K562 (cell line): ENCODE results near the gene DCAF6. TPM values are rescaled to one million over a fixed set of nuclear protein-coding genes. Genes with fewer than 3 reads are reported as not detected.

ENCODE experiments used
- ARID3A ChIP-seq: IDR thresholded peaks from 2 replicates; pipeline ENCODE4 v1.6.1; 2012; ENCODE audit warnings: low read depth, low read length, improper control_type of control experiment, borderline replicate concordance
- CHCHD3 ChIP-seq: fragments of 250-450 bp; sonication (Bioruptor Pico); IDR thresholded peaks from 2 replicates; pipeline ENCODE4 v2.1.2; 2022; ENCODE audit warnings: mild to moderate bottlenecking
- FOXK2 ChIP-seq, 2 experiments: fragments of 450-650 bp; IDR thresholded peaks in 1 of 2; conservative IDR thresholded peaks in 1 of 2; 2 replicates each; pipeline ENCODE4 v1.6.1; 2016; ENCODE audit warnings: low read depth in 2 of 2, mild to moderate bottlenecking in 1 of 2
- HDAC2 ChIP-seq: fragments of 450-650 bp; IDR thresholded peaks from 2 replicates; pipeline ENCODE4 v1.6.1; 2016; ENCODE audit warnings: mild to moderate bottlenecking
- LCOR ChIP-seq: sonication (generic); formaldehyde crosslinking; IDR thresholded peaks from 2 replicates; pipeline ENCODE4 v1.8.0; 2022; ENCODE audit warnings: mild to moderate bottlenecking, missing genetic modification reagents
- MAFF ChIP-seq: IDR thresholded peaks from 2 replicates; pipeline ENCODE4 v1.6.1; 2012; ENCODE audit warnings: low read length, improper control_type of control experiment
- MAZ ChIP-seq, 2 experiments: fragments of 450-650 bp in 1 of 2; sonication (generic) in 1 of 2; formaldehyde crosslinking; IDR thresholded peaks in 1 of 2; conservative IDR thresholded peaks in 1 of 2; 2 replicates each; pipeline versions ENCODE4 v1.4.0 to v1.5.0; 2020; ENCODE audit warnings: mild to moderate bottlenecking in 1 of 2, missing genetic modification reagents in 1 of 2
- MTA1 ChIP-seq: fragments of 450-650 bp; IDR thresholded peaks from 2 replicates; pipeline ENCODE4 v1.6.1; 2017; ENCODE audit warnings: borderline replicate concordance
- NKRF ChIP-seq: fragments of 450-650 bp; IDR thresholded peaks from 2 replicates; pipeline ENCODE4 v1.6.1; 2016; ENCODE audit warnings: borderline replicate concordance
- SMAD1 ChIP-seq: fragments of 150-350 bp; IDR thresholded peaks from 2 replicates; pipeline ENCODE4 v1.6.1; 2014; ENCODE audit warnings: low read length, low read depth; ENCODE audit not compliant: partially characterized antibody
- SNIP1 ChIP-seq: fragments of 450-650 bp; IDR thresholded peaks from 2 replicates; pipeline ENCODE4 v1.7.1; 2017; ENCODE audit warnings: low read depth, mild to moderate bottlenecking
- SOX6 ChIP-seq: fragments of 450-650 bp; IDR thresholded peaks from 2 replicates; pipeline ENCODE4 v1.6.1; 2014; ENCODE audit warnings: mild to moderate bottlenecking
- TCF3 ChIP-seq: sonication (generic); formaldehyde crosslinking; IDR thresholded peaks from 2 replicates; pipeline ENCODE4 v1.4.0; 2020; ENCODE audit warnings: mild to moderate bottlenecking, missing genetic modification reagents
- TOE1 ChIP-seq, 2 experiments: fragments of 450-650 bp in 1 of 2; sonication (generic) in 1 of 2; formaldehyde crosslinking in 1 of 2; IDR thresholded peaks; 2 replicates each; pipeline versions ENCODE4 v1.7.1 to v1.8.0; 2016 to 2022; ENCODE audit warnings: borderline replicate concordance in 2 of 2, mild to moderate bottlenecking in 2 of 2, antibody characterized with exemption in 1 of 2, inconsistent platforms in 1 of 2, low read depth in 1 of 2, missing genetic modification reagents in 1 of 2, moderate library complexity in 1 of 2
- ZBTB17 ChIP-seq: fragments of 450-650 bp; formaldehyde crosslinking; IDR thresholded peaks from 2 replicates; pipeline ENCODE4 v1.4.0; 2020; ENCODE audit warnings: mild to moderate bottlenecking
- ZNF121 ChIP-seq: sonication (generic); formaldehyde crosslinking; conservative IDR thresholded peaks from 2 replicates; pipeline ENCODE4 v1.8.0; 2022; ENCODE audit warnings: missing genetic modification reagents
- ZNF280B ChIP-seq: fragments of 250-450 bp; sonication (Bioruptor Pico); IDR thresholded peaks from 2 replicates; pipeline ENCODE4 v1.5.1; 2021; ENCODE audit warnings: mild to moderate bottlenecking
- ZNF311 ChIP-seq: fragments of 250-450 bp; sonication (Bioruptor Pico); IDR thresholded peaks from 2 replicates; pipeline ENCODE4 v1.4.0; 2020; ENCODE audit warnings: mild to moderate bottlenecking, moderate library complexity
- ZNF431 ChIP-seq: sonication (generic); formaldehyde crosslinking; IDR thresholded peaks from 2 replicates; pipeline ENCODE4 v1.8.0; 2022; ENCODE audit warnings: mild to moderate bottlenecking, missing genetic modification reagents
- polyA plus RNA-seq, 8 experiments: library from polyadenylated mRNA; depleted of rRNA in 4 of 8; stranded (reverse) in 5 of 8; unstranded in 3 of 8; fragments of >200 nt; fragmentation: Nextera tagmentation in 2 of 8; fragmentation: Illumina TruSeq in 1 of 8; extraction: Ambion mirVana in 2 of 8; extraction: Trizol in 1 of 8; gene quantifications; 2 replicates each; pipeline versions ENCODE4 v1.2.1 to v1.2.3, GENCODE V29; 2011 to 2014; ENCODE audit warnings: inconsistent platforms in 1 of 8, missing spikeins in 1 of 8
- total RNA-seq, 7 experiments: library from RNA; depleted of rRNA in 6 of 7; stranded (reverse); fragments of >200 nt in 6 of 7; fragmentation: Illumina TruSeq in 2 of 7; extraction: Trizol in 2 of 7; gene quantifications; 2 replicates each; pipeline versions ENCODE4 v1.2.1 to v1.2.3, GENCODE V29; 2011 to 2021; ENCODE audit warnings: low replicate concordance in 1 of 7

DCAF6 gene
- total and polyA plus RNA-seq, 9 of the 15 experiments (the other 6 are each of a cell fraction or from before 2014, with no cell fraction given): 19.1 to 102 (median 46.3) TPM

- TF ChIP-seq NKRF: no peak
- no peak for TF ChIP-seq TOE1 (IDR thresholded peaks at IDR 0.05; ENCODE audit: borderline replicate concordance)
- TF ChIP-seq TOE1 (CRISPR knock-in tag; IDR thresholded peaks at IDR 0.05; ENCODE audit: borderline replicate concordance, low read depth): no peak
- TF ChIP-seq FOXK2 (conservative IDR thresholded peaks at IDR 0.05 in 1 of 2, IDR thresholded peaks at IDR 0.05 in 1 of 2; ENCODE audit: low read depth in 2 of 2): no peak
- TF ChIP-seq ZNF280B (CRISPR knock-in tag): no peak
- TF ChIP-seq LCOR (CRISPR knock-in tag): no peak
- no peak for TF ChIP-seq ZNF431
- no peak for TF ChIP-seq SNIP1
- TF ChIP-seq SOX6: no peak
- TF ChIP-seq MAFF: no peak
- no peak for TF ChIP-seq SMAD1
- TF ChIP-seq ZNF121 (CRISPR knock-in tag): no peak
- TF ChIP-seq CHCHD3 (CRISPR knock-in tag): no peak
- no peak for TF ChIP-seq ZNF311 (CRISPR knock-in tag)
- peak; percentile 40; the same call in 1 of the 2 replicates for TF ChIP-seq ARID3A
- no peak for TF ChIP-seq ZBTB17 (CRISPR knock-in tag)
- no peak for TF ChIP-seq MTA1
- no peak for TF ChIP-seq HDAC2
- no peak for TF ChIP-seq MAZ (CRISPR knock-in tag; conservative IDR thresholded peaks at IDR 0.05 in 1 of 2, IDR thresholded peaks at IDR 0.05 in 1 of 2)
- peak; percentile 63 for TF ChIP-seq TCF3
These were observed 12.4 kb upstream of the DCAF6 start (continued) for GRCh38 chr1:167924102-167924501.
